ENCODE measurements around the gene GADL1. TPM values are rescaled to one million over a fixed set of nuclear protein-coding genes. Genes with fewer than 3 reads are reported as not detected.

GADL1 gene
- total and polyA plus RNA-seq, 4 donors, result 0.01 to 2.4 (median 0.05) TPM

DNA sequence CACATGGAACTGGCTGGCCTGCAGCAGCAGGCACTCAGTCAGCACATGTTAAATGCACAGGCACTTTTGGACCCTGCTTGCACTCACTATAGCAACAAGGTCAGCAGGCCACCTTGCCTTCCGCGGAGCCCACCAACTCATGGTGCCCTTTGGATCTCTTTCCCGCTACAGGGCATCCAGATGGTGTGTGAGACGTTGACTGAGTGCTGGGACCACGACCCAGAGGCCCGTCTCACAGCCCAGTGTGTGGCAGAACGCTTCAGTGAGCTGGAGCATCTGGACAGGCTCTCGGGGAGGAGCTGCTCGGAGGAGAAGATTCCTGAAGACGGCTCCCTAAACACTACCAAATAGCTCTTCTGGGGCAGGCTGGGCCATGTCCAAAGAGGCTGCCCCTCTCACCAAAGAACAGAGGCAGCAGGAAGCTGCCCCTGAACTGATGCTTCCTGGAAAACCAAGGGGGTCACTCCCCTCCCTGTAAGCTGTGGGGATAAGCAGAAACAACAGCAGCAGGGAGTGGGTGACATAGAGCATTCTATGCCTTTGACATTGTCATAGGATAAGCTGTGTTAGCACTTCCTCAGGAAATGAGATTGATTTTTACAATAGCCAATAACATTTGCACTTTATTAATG lies 203.1 kb downstream of the GADL1 start:
- ATAC-seq (ENCODE audit: insufficient read depth, low FRiP score), result no peak
- no peak for TF ChIP-seq CTCF (IDR thresholded peaks at IDR 0.05; ENCODE audit: control extremely low read depth, extremely low read depth)
- DNase-seq, result peak; percentile 58 to 60 (median 58)
- WGBS, 2 donors, result 63 to 80% methylated on average over 10 of the region's 10 CpGs
- peak overlapping the region; percentile 46 to 68 for H3K27ac ChIP-seq (ENCODE audit: low read depth in 1 of 2, low read length in 1 of 2)
- H3K27me3 ChIP-seq (ENCODE audit: control insufficient read depth in 3 of 3, insufficient read depth in 3 of 3, low read length in 2 of 3), result no peaks in the 10 kb centered on the region
- peaks cover 20 to 38% (median 29%) of the 10 kb centered on the region in 4 donors for H3K36me3 ChIP-seq (ENCODE audit: control insufficient read depth in 4 of 4, insufficient read depth in 4 of 4, low read length in 4 of 4)
- H3K4me1 ChIP-seq (ENCODE audit: control insufficient read depth in 5 of 5, insufficient read depth in 5 of 5, low read length in 5 of 5), result peaks cover 12 to 38% (median 22%) of the 10 kb centered on the region in 5 donors
- H3K9me3 ChIP-seq (ENCODE audit: control insufficient read depth in 4 of 4, insufficient read depth in 3 of 4, low read length in 3 of 4), result no peaks in the 10 kb centered on the region
- no peak overlapping the region for H3K4me3 ChIP-seq
- H3K9ac ChIP-seq (ENCODE audit: insufficient read depth in 1 of 2, low read length in 2 of 2), result no peak overlapping the region

- Histone ChIP-seq H3K27me3 (ENCODE audit: control insufficient read depth in 3 of 3, insufficient read depth in 3 of 3, low read length in 2 of 3) (no peaks in the 10 kb centered on the region), H3K9me3 (ENCODE audit: control insufficient read depth in 4 of 4, insufficient read depth in 3 of 4, low read length in 3 of 4) (no peaks in the 10 kb centered on the region), H3K4me3 (no peak overlapping the region), H3K27ac (ENCODE audit: low read depth in 1 of 2, low read length in 1 of 2) (peak overlapping the region in 1 of 2 donors; percentile 38), H3K4me1 (ENCODE audit: control insufficient read depth in 5 of 5, insufficient read depth in 5 of 5, low read length in 5 of 5) (peaks cover 12 to 32% (median 22%) of the 10 kb centered on the region in 5 donors), H3K9ac (ENCODE audit: insufficient read depth in 1 of 2, low read length in 2 of 2) (no peak overlapping the region), H3K36me3 (ENCODE audit: control insufficient read depth in 4 of 4, insufficient read depth in 4 of 4, low read length in 4 of 4) (peaks cover 20 to 31% (median 25%) of the 10 kb centered on the region in 4 donors)
- WGBS, 2 donors, result 80 to 88% methylated on average over 2 of the region's 2 CpGs
- no peak for DNase-seq
- no peak for ATAC-seq (ENCODE audit: insufficient read depth, low FRiP score)
- no peak for TF ChIP-seq CTCF (IDR thresholded peaks at IDR 0.05; ENCODE audit: control extremely low read depth, extremely low read depth)
Measured at GRCh38 chr3:30690199-30690598, 204.3 kb downstream of the GADL1 start.

DNA sequence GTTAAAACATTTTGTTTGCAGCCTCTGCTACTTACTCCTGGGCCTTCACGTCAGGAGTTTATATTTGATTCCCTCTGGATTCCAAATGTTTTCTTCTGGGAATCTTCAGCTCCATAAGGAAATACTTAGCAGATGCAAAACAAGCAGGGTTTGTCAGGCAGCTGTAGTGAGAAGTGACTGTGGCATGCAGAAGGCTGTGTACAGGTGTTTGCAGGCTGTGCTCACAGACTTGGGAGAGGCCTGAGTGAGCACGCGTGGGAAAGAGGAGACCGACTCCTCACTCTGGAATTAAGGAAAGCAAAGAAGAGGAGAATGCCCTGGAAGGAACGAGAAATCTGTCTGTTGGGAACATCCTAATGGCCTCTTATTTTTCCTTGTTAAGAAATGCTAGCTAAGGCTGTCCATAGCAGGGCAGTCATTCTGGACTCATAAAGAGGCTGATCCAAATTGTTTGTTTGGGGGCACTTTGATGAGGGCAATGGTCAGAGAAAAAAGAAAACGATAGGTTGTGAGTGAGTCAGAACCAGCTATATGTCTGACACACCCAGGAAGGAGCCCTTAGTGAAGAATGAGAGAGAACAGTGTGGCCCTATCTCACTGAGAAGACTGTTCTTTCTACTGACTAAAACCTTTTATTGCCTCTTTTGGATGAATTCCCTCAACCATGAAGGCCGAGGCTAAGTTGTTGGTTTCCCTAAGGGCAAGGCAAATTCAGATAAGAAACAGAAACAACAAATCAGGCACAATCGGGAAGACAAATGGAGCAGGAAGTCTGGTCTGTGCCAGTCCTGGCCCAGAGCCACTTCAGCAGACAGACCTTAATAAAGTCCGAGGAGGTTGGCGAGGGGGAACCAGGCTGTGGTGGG lies 205.5 kb downstream of the GADL1 start:
- H3K4me1 ChIP-seq (ENCODE audit: control insufficient read depth in 5 of 5, insufficient read depth in 5 of 5, low read length in 5 of 5), result peaks cover 12 to 39% (median 22%) of the 10 kb centered on the region in 5 donors
- no peak overlapping the region for H3K9ac ChIP-seq (ENCODE audit: insufficient read depth in 1 of 2, low read length in 2 of 2)
- ATAC-seq (ENCODE audit: insufficient read depth, low FRiP score) (no peak), DNase-seq (peak in 1 of 3 donors; percentile 43)
- TF ChIP-seq CTCF (IDR thresholded peaks at IDR 0.05; ENCODE audit: control extremely low read depth, extremely low read depth), result no peak
- no peaks in the 10 kb centered on the region for H3K27me3 ChIP-seq (ENCODE audit: control insufficient read depth in 3 of 3, insufficient read depth in 3 of 3, low read length in 2 of 3)
- WGBS, 2 donors, result 38 to 47% methylated on average over 10 of the region's 10 CpGs
- no peak overlapping the region for H3K4me3 ChIP-seq
- peaks cover 17 to 20% (median 19%) of the 10 kb centered on the region in 4 donors for H3K36me3 ChIP-seq (ENCODE audit: control insufficient read depth in 4 of 4, insufficient read depth in 4 of 4, low read length in 4 of 4)
- no peaks in the 10 kb centered on the region for H3K9me3 ChIP-seq (ENCODE audit: control insufficient read depth in 4 of 4, insufficient read depth in 3 of 4, low read length in 3 of 4)
- peak overlapping the region; percentile 21 to 66 for H3K27ac ChIP-seq (ENCODE audit: low read depth in 1 of 2, low read length in 1 of 2)

All from lung (tissue), 12 donors.